Measurements from ENCODE around the gene CD7. TPM values are rescaled to one million over a fixed set of nuclear protein-coding genes. Genes with fewer than 3 reads are reported as not detected.

Gene CD7
- total and polyA plus RNA-seq, 2 donors (not counting 3 experiments of a cell fraction or from before 2014, with no cell fraction given), result not detected

- Histone ChIP-seq H2AFZ (ENCODE audit: low read depth, low read length) (no peak overlapping the region), H3K9me3 (replicated peaks; ENCODE audit: control insufficient read depth, insufficient read depth, low read length) (no peaks in the 10 kb centered on the region), H3K9me1 (replicated peaks; ENCODE audit: control insufficient read depth, extremely low read depth, insufficient read depth, low read length) (no peaks in the 10 kb centered on the region), H3K4me2 (ENCODE audit: insufficient read depth, low read length) (no peak overlapping the region), H4K20me1 (replicated peaks; ENCODE audit: control insufficient read depth, extremely low read depth, insufficient read depth, low read length) (no peaks in the 10 kb centered on the region), H3K4me1 (ENCODE audit: control insufficient read depth, extremely low read depth, insufficient read depth, low read length) (no peaks in the 10 kb centered on the region), H3K27ac (ENCODE audit: insufficient read depth, low read depth, low read length) (no peak overlapping the region), H3K79me2 (ENCODE audit: control insufficient read depth, insufficient read depth, low read length) (no peaks in the 10 kb centered on the region), H3K4me3 (replicated peaks in 1 of 3; ENCODE audit: insufficient read depth in 1 of 3, low read depth in 1 of 3, low read length in 3 of 3) (no peak overlapping the region), H3K36me3 (ENCODE audit: control insufficient read depth in 2 of 2, extremely low read depth in 1 of 2, insufficient read depth in 2 of 2, low read length in 2 of 2) (no peaks in the 10 kb centered on the region), H3K9ac (replicated peaks; ENCODE audit: extremely low read depth, insufficient read depth, low read length) (no peak overlapping the region), H3K27me3 (ENCODE audit: control insufficient read depth in 2 of 2, insufficient read depth in 2 of 2, low read length in 2 of 2) (peaks cover 0 to 3% of the 10 kb centered on the region in 2 experiments)
- dilution Hi-C loops (cut with MboI; ENCODE audit: extremely low pct_ligation_motif_present, low sequenced_read_pairs) (no loop called here), intact Hi-C loops (cut with micrococcal nuclease) (no loop called here)
- DNase-seq (ENCODE audit: low read depth, low spot score) (no peak), FAIRE-seq (no peak)
- CTCF ChIA-PET, result no interaction called here
- TF ChIP-seq POLR2AphosphoS5 (IDR thresholded peaks at IDR 0.05; ENCODE audit: insufficient read depth, low read depth, low read length) (no peak), CTCF (IDR thresholded peaks at IDR 0.05; ENCODE audit: extremely low read depth in 1 of 2, insufficient read depth in 1 of 2, low read depth in 1 of 2, low read length in 2 of 2) (no peak), FOS (IDR thresholded peaks at IDR 0.05; ENCODE audit: borderline replicate concordance, insufficient read depth, low read length) (no peak), EZH2 (IDR thresholded peaks at IDR 0.05; ENCODE audit: borderline replicate concordance, low read depth, low read length, severe bottlenecking) (no peak), MYC (IDR thresholded peaks at IDR 0.05; ENCODE audit: low read depth, low read length) (no peak), POLR2A (IDR thresholded peaks at IDR 0.05; ENCODE audit: low read depth, low read length) (no peak), JUN (IDR thresholded peaks at IDR 0.05; ENCODE audit: borderline replicate concordance, insufficient read depth, insufficient read length, low read depth) (no peak), GATA2 (IDR thresholded peaks at IDR 0.05; ENCODE audit: insufficient read depth, insufficient read length, low read depth, low read length) (no peak)
- TF ChIP-seq, protein P1, sequence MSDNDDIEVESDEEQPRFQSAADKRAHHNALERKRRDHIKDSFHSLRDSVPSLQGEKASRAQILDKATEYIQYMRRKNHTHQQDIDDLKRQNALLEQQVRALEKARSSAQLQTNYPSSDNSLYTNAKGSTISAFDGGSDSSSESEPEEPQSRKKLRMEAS (IDR thresholded peaks at IDR 0.05; ENCODE audit: insufficient read depth, insufficient read length), result no peak
- POLR2A ChIA-PET, result no interaction called here
- no TSS peak for BruUV-seq (replicated peaks)
Observed at GRCh38 chr17:82314727-82315605, 2.4 kb downstream of the CD7 start.

Measured in endothelial cell of umbilical vein (primary cell).